Right lung (tissue), 5 donors: ENCODE results near the gene PGAP1. TPM values are rescaled to one million over a fixed set of nuclear protein-coding genes. Genes with fewer than 3 reads are reported as not detected.

Source experiments
- DNase-seq, 2 donors: peaks; one replicate each; pipeline ENCODE4 v3.0.0-alpha.2; 2013
- polyA plus RNA-seq, 5 donors: library from polyadenylated mRNA; unstranded; fragments of 120-200 nt; gene quantifications; one replicate each; pipeline versions ENCODE4 v1.2.1 to v1.2.3, GENCODE V29; 2013; ENCODE audit warnings: inconsistent platforms in 1 of 5, low replicate concordance in 1 of 5; ENCODE audit not compliant: insufficient read length in 5 of 5, insufficient read depth in 1 of 5

Gene PGAP1
- polyA plus RNA-seq, 5 donors, result 16.8 to 35.0 (median 29.7) TPM

GRCh38 chr2:196902828-196903227 lies 23.7 kb downstream of the PGAP1 start:
- DNase-seq, result no peak

GRCh38 chr2:196900843-196901242 lies 25.7 kb downstream of the PGAP1 start:
- no peak for DNase-seq

- DNase-seq, result no peak
Observed at GRCh38 chr2:196899976-196900375, 26.5 kb downstream of the PGAP1 start.

- no peak for DNase-seq
Observed at GRCh38 chr2:196891136-196891535, 35.4 kb downstream of the PGAP1 start.

GRCh38 chr2:196887431-196887830 lies 39.1 kb downstream of the PGAP1 start:
- no peak for DNase-seq

- DNase-seq, result no peak
Observed at GRCh38 chr2:196884368-196884767, 42.1 kb downstream of the PGAP1 start.

GRCh38 chr2:196876364-196876763 lies 50.1 kb downstream of the PGAP1 start:
- DNase-seq, result no peak

GRCh38 chr2:196875414-196875813 lies 51.1 kb downstream of the PGAP1 start:
- no peak for DNase-seq

GRCh38 chr2:196873511-196873910 lies 53.0 kb downstream of the PGAP1 start:
- DNase-seq, result no peak

- DNase-seq, result no peak
Observed at GRCh38 chr2:196854629-196855028, 71.9 kb downstream of the PGAP1 start.

GRCh38 chr2:196853301-196854087 lies 73.0 kb downstream of the PGAP1 start:
- no peak for DNase-seq

GRCh38 chr2:196851088-196851487 lies 75.4 kb downstream of the PGAP1 start:
- DNase-seq, result no peak

- no peak for DNase-seq
Observed at GRCh38 chr2:196849895-196850294, 76.6 kb downstream of the PGAP1 start.

GRCh38 chr2:196846295-196846694 lies 80.2 kb downstream of the PGAP1 start:
- DNase-seq, result no peak

- no peak for DNase-seq
Observed at GRCh38 chr2:196845371-196845770, 81.1 kb downstream of the PGAP1 start.

- DNase-seq, result no peak
Observed at GRCh38 chr2:196840171-196840570, 86.3 kb downstream of the PGAP1 start.

- DNase-seq, result no peak
Observed at GRCh38 chr2:196839574-196839973, 86.9 kb downstream of the PGAP1 start.

- DNase-seq, result no peak
Observed at GRCh38 chr2:196836440-196836839, 90.1 kb downstream of the PGAP1 start.

GRCh38 chr2:196830701-196831100 lies 95.8 kb downstream of the PGAP1 start:
- DNase-seq, result no peak

- DNase-seq, result no peak
Observed at GRCh38 chr2:196827356-196827755, 99.2 kb downstream of the PGAP1 start.

- DNase-seq, result no peak
Observed at GRCh38 chr2:196823750-196824522, 102.6 kb downstream of the PGAP1 start.

GRCh38 chr2:196821195-196821594 lies 105.3 kb downstream of the PGAP1 start:
- DNase-seq, result no peak

GRCh38 chr2:196809260-196809659 lies 117.2 kb downstream of the PGAP1 start, which contains the start of gene C2orf66:
C2orf66 (minus strand) TSS chr2:196809355; CDS start chr2:196809336, 19 bp downstream.
- no peak for DNase-seq
